Thoracic aorta (tissue), 2 donors: ENCODE data around the gene SAT2. TPM values are rescaled to one million over a fixed set of nuclear protein-coding genes. Genes with fewer than 3 reads are reported as not detected.

Experiments used
- ATAC-seq: fragments of 150-250 bp; one replicate; pipeline ENCODE4 v1.8.0; 2017; ENCODE audit warnings: low read depth; ENCODE audit not compliant: insufficient number of reproducible peaks, low FRiP score
- DNase-seq: peaks from one replicate; pipeline ENCODE4 v3.0.0-alpha.2; 2020; ENCODE audit warnings: low spot score
- H3K27ac ChIP-seq, 2 donors: fragments of 200-600 bp; sonication (generic); 1 replicate in 1 of 2; 2 replicates in 1 of 2; pipeline ENCODE4 v1.5.1; 2016; ENCODE audit warnings: mild to moderate bottlenecking in 2 of 2, moderate library complexity in 2 of 2
- H3K27me3 ChIP-seq: fragments of 200-600 bp; sonication (generic); replicated peaks from 2 replicates; pipeline ENCODE4 v1.6.0; 2016; ENCODE audit warnings: mild to moderate bottlenecking; ENCODE audit not compliant: insufficient read depth
- H3K36me3 ChIP-seq: fragments of 200-600 bp; sonication (generic); one replicate; pipeline ENCODE4 v1.5.1; 2016
- H3K4me1 ChIP-seq, 2 donors: fragments of 200-600 bp; sonication (generic); 1 replicate in 1 of 2; 2 replicates in 1 of 2; pipeline versions ENCODE4 v1.5.1 to v1.6.0; 2016; ENCODE audit warnings: low read depth in 2 of 2, mild to moderate bottlenecking in 1 of 2; ENCODE audit not compliant: control insufficient read depth in 1 of 2
- H3K4me3 ChIP-seq: fragments of 200-600 bp; sonication (generic); 2 replicates; pipeline ENCODE4 v1.5.1; 2016; ENCODE audit warnings: mild to moderate bottlenecking
- H3K9me3 ChIP-seq: fragments of 200-600 bp; sonication (generic); 2 replicates; pipeline ENCODE4 v1.5.1; 2016
- total RNA-seq, 2 donors: library from RNA; depleted of rRNA; stranded (reverse); fragments of >200 nt; gene quantifications; one replicate each; pipeline versions ENCODE4 v1.1.0 to v1.2.3, GENCODE V29; 2016
- TF ChIP-seq, protein P1 (sequence below): fragments of 200-600 bp; sonication (generic); IDR thresholded peaks from one replicate; pipeline ENCODE4 v1.5.1; 2019; ENCODE audit warnings: antibody characterized with exemption

The SAT2 gene
- total RNA-seq, 2 donors from 2014 or later = 29.8 to 30.9 TPM

DNA sequence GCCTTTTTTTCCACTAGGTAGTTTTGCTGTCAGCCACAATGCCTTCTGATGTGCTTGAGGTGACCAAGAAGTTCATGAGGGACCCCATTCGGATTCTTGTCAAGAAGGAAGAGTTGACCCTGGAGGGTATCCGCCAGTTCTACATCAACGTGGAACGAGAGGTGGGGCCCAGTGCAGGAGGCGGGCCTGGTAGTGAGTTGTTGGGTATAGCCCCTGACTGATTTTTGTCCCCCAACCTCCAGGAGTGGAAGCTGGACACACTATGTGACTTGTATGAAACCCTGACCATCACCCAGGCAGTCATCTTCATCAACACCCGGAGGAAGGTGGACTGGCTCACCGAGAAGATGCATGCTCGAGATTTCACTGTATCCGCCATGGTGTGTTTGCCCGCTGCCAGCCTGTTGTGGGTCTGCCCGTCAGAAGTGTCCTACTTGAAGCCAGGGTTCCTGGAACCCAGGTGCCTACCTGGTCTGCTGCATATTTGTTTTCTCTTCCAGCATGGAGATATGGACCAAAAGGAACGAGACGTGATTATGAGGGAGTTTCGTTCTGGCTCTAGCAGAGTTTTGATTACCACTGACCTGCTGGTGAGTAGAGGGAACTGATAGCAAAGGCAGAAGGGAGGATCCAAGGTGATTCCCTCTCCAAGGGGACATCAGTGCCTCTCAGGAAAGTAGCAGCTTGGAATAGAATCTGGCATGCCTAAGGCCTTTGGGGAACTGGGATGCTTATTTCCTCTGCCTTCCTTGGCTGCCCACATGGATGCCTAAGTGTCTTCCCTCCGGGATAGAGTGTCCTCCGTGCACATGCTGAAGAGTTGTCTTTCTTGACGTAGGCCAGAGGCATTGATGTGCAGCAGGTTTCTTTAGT is 50.1 kb downstream of the SAT2 start:
- Histone ChIP-seq H3K9me3 (no peaks in the 10 kb centered on the region), H3K4me3 (no peak overlapping the region), H3K4me1 (peaks cover 50 to 61% of the 10 kb centered on the region in 2 donors), H3K27ac (no peak overlapping the region), H3K36me3 (peaks cover 49% of the 10 kb centered on the region), H3K27me3 (no peaks in the 10 kb centered on the region)
- ATAC-seq (no peak), DNase-seq (no peak)
- TF ChIP-seq, protein P1, sequence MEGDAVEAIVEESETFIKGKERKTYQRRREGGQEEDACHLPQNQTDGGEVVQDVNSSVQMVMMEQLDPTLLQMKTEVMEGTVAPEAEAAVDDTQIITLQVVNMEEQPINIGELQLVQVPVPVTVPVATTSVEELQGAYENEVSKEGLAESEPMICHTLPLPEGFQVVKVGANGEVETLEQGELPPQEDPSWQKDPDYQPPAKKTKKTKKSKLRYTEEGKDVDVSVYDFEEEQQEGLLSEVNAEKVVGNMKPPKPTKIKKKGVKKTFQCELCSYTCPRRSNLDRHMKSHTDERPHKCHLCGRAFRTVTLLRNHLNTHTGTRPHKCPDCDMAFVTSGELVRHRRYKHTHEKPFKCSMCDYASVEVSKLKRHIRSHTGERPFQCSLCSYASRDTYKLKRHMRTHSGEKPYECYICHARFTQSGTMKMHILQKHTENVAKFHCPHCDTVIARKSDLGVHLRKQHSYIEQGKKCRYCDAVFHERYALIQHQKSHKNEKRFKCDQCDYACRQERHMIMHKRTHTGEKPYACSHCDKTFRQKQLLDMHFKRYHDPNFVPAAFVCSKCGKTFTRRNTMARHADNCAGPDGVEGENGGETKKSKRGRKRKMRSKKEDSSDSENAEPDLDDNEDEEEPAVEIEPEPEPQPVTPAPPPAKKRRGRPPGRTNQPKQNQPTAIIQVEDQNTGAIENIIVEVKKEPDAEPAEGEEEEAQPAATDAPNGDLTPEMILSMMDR = no peak

DNA sequence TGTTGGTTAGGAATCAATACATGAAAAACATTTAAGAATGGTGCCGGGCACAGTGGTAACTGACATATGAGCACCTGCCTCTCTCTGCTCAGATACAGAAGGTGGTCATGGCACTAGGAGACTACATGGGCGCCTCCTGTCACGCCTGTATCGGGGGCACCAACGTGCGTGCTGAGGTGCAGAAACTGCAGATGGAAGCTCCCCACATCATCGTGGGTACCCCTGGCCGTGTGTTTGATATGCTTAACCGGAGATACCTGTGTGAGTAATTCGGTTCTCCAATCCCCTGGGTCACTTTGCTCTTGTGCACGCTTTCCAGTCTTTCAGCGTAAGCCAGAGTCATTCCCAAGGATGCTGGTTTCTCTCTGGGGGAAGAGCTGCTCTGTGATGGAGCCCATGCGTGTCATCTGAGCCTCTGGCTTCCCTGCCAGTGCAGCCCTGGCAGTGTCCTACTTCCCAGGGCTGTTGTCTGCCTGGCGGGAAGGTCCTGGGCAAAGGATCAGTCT is 51.1 kb downstream of the SAT2 start:
- Histone ChIP-seq H3K36me3 (peaks cover 49% of the 10 kb centered on the region), H3K9me3 (no peaks in the 10 kb centered on the region), H3K4me1 (peaks cover 41 to 52% of the 10 kb centered on the region in 2 donors), H3K27me3 (no peaks in the 10 kb centered on the region), H3K27ac (no peak overlapping the region), H3K4me3 (no peak overlapping the region)
- DNase-seq (no peak), ATAC-seq (no peak)
- TF ChIP-seq, protein P1 = no peak

Other genes with a start within 250 kb of the SAT2 start
- gene TNK1, start 246.7 kb downstream of the SAT2 start, total RNA-seq = 1 to 10 TPM; 3.7 to 4.7 TPM
- gene PLSCR3, start 233.3 kb downstream of the SAT2 start, total RNA-seq = 10 to 100 TPM; 31.0 to 49.4 TPM
- gene TMEM256, start 223.7 kb downstream of the SAT2 start, total RNA-seq = 10 to 100 TPM; 27.9 to 88.9 TPM
- gene NLGN2, start 220.0 kb downstream of the SAT2 start, total RNA-seq = 10 to 100 TPM in 1 of 2 donors, 1 to 10 TPM in 1; 9.2 to 20.8 TPM
- gene SPEM1, start 207.5 kb downstream of the SAT2 start, total RNA-seq = not detected
- gene SPEM2, start 202.2 kb downstream of the SAT2 start, total RNA-seq = not detected
- gene SPEM3, start 199.0 kb downstream of the SAT2 start, total RNA-seq = not detected
- gene TMEM102, start 192.4 kb downstream of the SAT2 start, total RNA-seq = 1 to 10 TPM; 7.7 to 9.7 TPM
- gene FGF11, start 188.3 kb downstream of the SAT2 start, total RNA-seq = under 1 TPM in 1 of 2 donors, not detected in 1; 0.68 TPM
- 10 to 100 TPM; 11.6 to 17.6 TPM for gene CHRNB1, start 182.8 kb downstream of the SAT2 start, total RNA-seq
- gene ZBTB4, start 148.2 kb downstream of the SAT2 start, total RNA-seq = 10 to 100 TPM; 56.2 to 72.3 TPM
- not detected for gene SLC35G6, start 146.4 kb downstream of the SAT2 start, total RNA-seq
- gene POLR2A, start 143.5 kb downstream of the SAT2 start, total RNA-seq = 100 to 1,000 TPM in 1 of 2 donors, 10 to 100 TPM in 1; 77.8 to 151 TPM
- gene TNFSF12, start 78.8 kb downstream of the SAT2 start, total RNA-seq = 10 to 100 TPM; 54.6 to 98.3 TPM
- 10 to 100 TPM; 40.5 to 49.2 TPM for gene TNFSF13, start 69.1 kb downstream of the SAT2 start, total RNA-seq
- 10 to 100 TPM; 47.0 to 80.7 TPM for gene SENP3, start 65.9 kb downstream of the SAT2 start, total RNA-seq
- 100 to 1,000 TPM in 1 of 2 donors, 10 to 100 TPM in 1; 70.8 to 133 TPM for gene CD68, start 48.2 kb downstream of the SAT2 start, total RNA-seq
- 10 to 100 TPM; 31.1 to 38.9 TPM for gene MPDU1, start 44.0 kb downstream of the SAT2 start, total RNA-seq
- 1 to 10 TPM in 1 of 2 donors, under 1 TPM in 1; 0.81 to 2.8 TPM for gene SOX15, start 37.7 kb downstream of the SAT2 start, total RNA-seq
- gene FXR2, start 12.9 kb downstream of the SAT2 start, total RNA-seq = 10 to 100 TPM; 42.8 to 53.9 TPM
- not detected for gene SHBG, start 2.3 kb upstream of the SAT2 start, total RNA-seq
- 1 to 10 TPM; 1.1 to 1.4 TPM for gene ATP1B2, start 23.1 kb upstream of the SAT2 start, total RNA-seq
- 10 to 100 TPM; 16.8 to 23.7 TPM for gene TP53, start 59.7 kb upstream of the SAT2 start, total RNA-seq
- 1 to 10 TPM; 2.9 to 3.4 TPM for gene WRAP53, start 60.7 kb upstream of the SAT2 start, total RNA-seq
- not detected for gene EFNB3, start 77.4 kb upstream of the SAT2 start, total RNA-seq
- under 1 TPM in 1 of 2 donors, not detected in 1; under 0.01 TPM for gene DNAH2, start 89.9 kb upstream of the SAT2 start, total RNA-seq
- 10 to 100 TPM in 1 of 2 donors, 1 to 10 TPM in 1; 9.5 to 35.8 TPM for gene KDM6B, start 206.4 kb upstream of the SAT2 start, total RNA-seq
- 10 to 100 TPM in 1 of 2 donors, 1 to 10 TPM in 1; 4.1 to 21.9 TPM for gene TMEM88, start 227.2 kb upstream of the SAT2 start, total RNA-seq
- 10 to 100 TPM; 49.5 to 62.7 TPM for gene NAA38, start 229.7 kb upstream of the SAT2 start, total RNA-seq
- 1 to 10 TPM; 3.8 to 8.9 TPM for gene CYB5D1, start 230.2 kb upstream of the SAT2 start, total RNA-seq